GM20431 (cell line): ENCODE data around the gene NKD1.

ENCODE experiments used
- in situ Hi-C: fragments of 300-500 bp; cut with MseI, MboI; formaldehyde crosslinking; loops from one replicate; pipeline ENCODE4 v1.15.0; 2020; ENCODE audit warnings: low sequenced_read_pairs; ENCODE audit not compliant: unreplicated experiment

NKD1 gene

DNA sequence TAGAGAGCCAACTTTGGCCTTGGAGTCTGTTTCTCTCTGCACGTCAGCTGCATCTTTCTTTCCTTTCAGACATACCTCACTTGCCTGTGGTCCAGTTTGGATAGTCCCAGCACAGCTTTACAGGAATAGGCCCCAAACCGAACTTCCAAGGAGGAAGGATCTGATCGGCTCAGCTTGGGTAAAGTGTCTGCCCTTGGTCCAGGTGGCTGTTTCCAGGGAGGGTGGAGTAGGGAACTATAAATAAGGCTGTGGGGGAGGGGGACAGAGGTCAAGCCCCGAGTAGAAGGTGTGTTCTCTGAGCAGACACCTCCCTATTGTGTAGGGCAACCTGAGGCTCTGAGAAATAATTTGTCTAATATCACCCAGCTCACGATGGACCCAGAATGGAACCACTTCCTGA, 29.2 kb upstream of the NKD1 start:
- in situ Hi-C loops = no loop called here

DNA sequence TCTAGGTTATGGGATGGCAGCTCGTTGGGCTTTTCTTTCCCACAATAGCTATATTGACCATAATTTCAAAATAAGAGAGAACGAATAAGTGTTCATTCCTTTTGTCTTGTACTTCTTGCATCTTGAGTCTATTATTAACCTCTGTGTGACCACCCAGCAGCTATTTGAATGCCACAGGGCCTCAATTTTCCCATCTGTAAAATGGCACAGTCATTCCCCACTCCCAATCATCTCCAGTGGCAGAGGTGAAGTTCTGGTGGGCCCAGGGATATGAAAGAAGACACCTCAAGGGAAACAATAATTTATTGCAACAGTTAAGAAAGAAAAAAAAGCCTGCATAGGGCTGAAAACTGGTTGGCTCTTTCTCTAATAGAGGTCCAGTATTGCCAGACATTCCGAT, 28.6 kb upstream of the NKD1 start:
- in situ Hi-C loops = no loop called here

DNA sequence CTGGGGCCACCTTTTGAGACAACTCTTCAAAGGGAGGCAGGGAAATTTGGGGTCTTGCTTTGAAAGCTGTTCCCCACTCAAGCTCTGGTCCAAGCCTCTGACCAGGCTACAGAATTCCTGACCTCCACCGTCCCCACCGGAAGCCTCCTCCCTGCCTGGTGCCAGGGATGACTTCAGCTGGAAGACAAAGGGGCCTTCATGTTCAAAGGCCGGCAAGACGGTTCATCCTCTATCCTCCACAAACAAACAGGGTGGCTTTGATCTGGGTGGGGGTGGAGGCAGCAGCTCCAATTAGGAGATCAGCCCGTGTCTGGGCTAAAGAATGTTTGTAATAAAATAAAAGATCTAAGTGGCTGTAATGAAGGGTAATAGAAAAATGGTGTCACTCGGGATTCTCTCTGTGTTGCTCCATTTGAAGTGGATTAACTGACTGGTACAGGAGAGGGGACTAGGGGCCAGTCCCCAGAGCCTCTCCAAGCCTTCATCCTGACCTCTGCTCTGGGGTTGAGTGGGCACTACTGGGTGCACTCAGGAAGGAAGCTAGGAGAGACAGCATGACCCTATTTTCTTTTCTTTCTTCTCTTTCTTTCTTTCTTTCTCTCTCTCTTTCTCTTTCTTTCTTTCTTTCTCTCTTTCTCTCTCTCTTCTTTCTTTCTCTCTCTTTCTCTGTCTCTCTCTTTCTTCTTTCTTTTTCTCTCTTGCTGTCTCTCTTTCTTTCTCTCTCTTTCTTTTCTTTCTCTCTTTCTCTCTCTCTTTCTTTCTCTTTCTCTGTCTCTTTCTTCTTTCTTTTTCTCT, 27.5 kb upstream of the NKD1 start:
- in situ Hi-C loops = no loop called here

DNA sequence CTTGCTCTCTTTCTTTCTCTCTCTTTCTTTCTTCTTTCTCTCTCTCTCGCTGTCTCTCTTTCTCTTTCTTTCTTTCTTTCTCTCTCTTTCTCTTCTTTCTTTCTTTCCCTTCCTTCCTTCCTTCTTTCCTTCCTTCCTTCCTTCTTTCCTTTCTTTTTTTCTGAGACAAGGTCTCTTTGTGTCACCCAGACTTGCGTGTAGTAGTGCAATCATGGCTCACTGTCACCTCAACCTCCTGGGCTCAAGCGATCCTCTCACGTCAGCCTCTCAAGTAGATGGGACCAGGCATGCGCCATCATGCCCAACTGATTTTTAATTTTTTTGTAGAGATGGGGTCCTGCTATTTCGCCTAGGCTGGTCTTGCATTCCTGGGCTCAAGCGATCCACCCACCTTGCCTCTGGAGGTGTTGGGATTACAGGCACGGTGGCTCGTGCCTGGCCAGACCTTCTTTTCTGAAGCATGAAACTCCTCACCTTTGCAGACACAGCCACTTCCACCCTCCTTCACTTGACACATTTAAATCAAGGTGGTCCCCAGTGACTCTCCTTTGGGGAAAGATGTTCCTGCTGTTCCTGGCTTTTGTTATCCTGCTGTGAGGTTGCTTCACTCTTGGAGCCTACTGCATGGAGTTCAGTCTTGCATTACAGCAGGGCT, 26.8 kb upstream of the NKD1 start:
- in situ Hi-C loops = no loop called here

DNA sequence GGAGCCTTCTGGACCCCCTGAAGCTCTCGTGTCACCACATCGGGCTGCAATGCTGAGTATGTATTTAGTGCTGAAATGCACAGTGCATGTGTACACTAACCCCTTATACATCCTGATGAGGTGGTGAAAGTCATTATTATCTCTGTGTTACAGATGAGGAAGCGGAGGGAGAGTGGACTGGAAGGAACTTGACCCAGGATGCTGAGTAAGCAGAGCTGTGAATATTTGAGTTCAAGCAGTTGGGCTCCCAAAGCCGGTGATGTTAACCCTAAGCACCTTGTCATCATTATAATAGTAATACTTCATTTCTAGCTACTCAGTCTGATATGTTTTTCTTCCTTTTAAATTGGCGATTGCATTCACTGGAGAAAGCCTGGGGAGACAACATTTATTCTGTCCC, 25.9 kb upstream of the NKD1 start:
- in situ Hi-C loops = no loop called here

DNA sequence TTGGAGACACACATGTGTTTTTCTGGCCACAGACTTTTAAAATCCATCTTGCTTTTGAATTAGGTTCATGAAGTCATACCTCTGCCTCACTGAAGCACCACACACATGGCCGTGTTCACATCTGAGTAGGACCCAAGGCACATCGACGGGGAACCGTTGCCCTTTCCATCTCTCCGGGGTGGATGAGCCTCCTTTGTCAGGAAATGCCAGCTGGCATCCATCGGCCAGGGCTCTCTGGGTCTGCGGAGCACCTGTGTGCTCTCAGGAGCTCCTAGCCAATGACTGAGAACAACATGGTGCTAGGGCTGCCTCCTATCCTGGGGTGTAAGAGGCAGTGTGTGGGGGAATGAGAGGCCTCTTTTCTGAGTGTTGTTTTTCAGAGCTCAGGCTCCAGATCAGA, 24.5 kb upstream of the NKD1 start:
- in situ Hi-C loops = no loop called here

DNA sequence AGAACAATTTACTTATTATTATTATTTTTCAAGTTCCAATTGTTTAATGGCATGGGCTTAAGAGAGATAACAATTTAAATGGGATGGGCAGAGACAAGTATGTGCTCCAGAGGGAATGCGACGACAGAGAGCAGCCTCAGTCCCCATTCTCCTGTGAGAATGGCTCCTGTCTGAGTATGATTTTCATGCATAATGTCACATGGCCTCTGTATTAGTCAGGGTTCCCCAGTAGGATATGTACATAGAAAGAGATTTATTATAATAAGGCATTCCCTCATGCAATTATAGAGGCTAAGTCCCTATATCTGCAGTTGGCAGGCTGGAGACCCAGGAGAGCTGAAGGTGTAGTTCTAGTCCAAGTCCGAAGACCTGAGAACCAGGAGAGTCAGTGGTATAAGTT, 22.9 kb upstream of the NKD1 start:
- in situ Hi-C loops = no loop called here

DNA sequence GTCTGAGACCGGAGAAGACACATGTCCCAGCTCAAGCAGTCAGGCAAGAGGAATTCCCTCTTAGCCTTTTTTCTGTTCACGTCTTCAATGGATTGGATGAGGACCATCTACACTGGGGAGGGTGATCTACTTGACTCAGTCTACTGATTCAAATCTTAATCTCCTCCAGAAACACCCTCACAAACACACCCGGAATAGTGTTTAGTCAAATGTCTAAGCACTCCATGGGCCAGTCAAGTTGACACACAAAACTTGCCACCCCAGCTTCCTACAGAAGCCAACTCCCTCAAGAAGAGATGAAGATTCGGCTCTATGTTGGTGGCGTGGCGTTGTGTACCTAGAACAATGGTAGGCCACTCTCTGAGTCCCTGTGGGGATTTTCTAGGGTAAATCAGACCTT, 22.5 kb upstream of the NKD1 start:
- in situ Hi-C loops = no loop called here

DNA sequence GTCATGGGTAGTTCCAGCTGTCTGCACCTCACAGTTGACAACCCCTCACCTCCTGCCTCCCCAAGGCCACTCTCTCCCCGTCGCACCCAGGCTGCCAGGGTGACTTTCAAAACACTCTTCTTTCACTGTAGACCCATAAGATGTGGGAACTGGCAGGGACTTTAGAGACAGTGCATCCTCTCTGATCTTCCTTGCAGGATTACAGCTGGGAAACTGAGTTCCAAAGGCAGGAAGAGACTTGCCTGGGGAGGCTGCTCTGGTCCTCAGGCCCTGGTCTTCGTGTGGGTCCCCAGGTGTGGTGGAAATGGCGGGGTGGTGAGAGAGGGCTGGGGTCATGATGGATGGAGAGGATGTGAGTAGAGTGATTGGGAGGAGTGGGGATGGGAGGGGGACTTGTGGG, 21.9 kb upstream of the NKD1 start:
- in situ Hi-C loops = no loop called here

DNA sequence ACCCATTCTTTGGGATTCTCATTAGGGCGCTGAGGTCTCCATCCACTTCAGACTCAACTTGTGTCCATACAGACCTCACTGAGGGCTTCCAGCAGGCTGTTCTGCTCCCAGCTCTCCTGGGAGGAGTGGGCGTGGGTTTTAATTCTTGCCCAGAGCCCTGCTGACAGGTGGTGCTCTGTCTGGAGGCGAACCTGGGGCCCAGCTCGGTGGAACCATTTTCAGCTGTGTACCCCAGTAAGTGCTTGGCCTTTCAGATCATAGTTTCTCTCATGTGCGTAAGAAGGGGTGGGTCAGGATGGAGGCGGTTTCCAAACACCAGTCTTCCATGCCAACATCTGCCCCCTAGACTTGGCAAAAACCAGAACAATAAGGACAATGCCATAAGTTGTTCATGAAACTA, 21.4 kb upstream of the NKD1 start:
- in situ Hi-C loops = no loop called here

DNA sequence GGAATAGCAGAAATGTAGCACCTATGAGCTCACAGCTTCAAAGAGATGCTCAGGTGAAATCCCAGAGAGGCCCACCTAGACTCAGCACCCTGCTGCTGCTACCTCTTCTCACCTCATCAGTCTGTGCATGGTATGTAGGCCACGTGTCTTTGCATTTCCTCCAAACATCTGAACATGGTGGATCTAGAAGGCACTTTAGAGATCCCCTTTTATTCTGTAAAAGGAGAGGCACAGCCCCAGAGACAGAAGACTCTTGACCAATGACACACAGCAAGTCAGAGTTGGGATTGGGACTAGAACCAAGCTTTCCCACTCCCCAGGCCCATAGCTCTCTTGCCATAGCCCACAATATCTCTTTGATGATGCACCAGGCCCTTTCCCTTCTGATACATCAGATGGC, 19.4 kb upstream of the NKD1 start:
- in situ Hi-C loops = no loop called here

DNA sequence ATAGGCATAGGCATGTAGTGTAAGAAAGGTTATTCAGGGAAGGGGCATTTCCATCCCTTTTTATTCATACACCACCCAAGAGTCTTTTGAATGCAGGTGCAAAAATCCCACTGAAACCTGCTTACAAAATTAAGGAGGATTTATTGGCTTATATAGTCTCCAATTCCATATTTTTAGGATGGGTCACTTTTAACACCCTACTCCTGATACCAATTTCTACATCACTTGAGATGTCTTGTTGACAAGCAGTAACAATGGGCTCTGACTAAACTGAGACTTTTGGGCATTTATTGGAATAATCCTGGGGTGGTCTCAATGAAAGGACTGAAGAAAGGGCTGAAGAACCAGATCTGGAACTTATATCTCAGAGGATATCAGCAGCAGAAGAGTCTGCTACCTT, 18.9 kb upstream of the NKD1 start:
- in situ Hi-C loops = no loop called here

DNA sequence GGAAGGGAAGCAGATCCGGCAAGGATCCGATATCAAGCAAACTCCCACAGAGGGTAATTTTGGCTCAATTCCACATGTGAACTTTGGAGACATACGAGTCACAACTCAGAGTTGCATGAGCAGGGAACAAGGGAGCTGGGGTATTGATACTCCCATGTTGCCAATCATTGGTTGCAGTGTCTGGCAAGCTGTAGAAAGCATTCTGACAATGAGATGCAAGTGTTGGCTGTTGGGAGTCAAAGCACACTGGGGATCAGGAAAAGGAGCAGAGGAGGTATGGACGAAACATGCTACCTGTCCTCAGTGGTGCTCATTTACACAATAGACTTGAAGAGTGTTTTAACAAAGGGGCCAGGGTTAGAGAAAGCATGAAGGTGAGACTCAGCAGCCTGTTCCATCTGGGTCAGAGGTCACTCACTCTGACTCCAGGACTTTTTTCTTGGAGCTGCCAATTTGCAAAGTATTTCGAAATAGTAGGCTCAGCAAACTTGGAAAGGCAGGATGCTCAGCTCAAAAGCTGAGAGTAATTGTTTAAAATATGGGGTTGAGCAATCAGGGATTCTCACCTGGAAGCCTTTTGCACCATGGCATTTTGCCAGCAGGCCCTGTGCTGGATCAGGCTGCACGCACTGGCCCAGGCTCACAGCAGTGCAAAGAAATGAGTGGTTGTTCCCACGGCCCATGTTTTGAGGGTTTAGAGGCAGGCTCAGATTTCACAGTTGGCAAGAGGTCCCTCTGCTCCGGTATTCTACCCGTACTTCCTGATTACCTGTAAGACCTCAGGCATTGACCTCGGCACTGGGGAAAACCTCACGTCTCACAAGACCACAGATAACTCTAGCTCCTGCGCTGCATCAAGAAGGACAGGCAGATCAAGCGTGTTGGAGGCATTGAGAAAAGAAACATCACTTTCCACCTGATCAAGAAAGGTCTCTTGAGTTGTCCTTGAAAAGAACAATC, 17.6 kb upstream of the NKD1 start:
- in situ Hi-C loops = no loop called here

DNA sequence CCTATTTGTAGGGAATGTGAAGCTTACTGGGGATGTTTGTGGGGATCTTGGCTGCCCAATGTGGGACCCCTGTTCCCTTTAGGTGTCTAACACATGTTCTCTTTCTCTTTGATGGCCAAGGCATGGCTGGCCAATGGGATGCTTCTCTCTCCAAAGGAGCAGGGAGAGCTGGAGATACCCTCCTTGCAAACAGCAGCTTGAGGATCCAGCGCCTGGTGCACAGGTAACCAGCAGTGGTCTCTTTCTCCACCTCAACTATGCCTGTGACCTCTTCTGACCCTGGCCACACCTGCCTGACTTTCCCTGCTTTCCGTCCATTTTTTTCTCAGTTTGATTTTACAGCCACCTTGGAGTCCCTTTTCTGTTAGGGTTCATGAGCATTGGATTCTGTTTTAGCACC, 16.8 kb upstream of the NKD1 start:
- in situ Hi-C loops = no loop called here

DNA sequence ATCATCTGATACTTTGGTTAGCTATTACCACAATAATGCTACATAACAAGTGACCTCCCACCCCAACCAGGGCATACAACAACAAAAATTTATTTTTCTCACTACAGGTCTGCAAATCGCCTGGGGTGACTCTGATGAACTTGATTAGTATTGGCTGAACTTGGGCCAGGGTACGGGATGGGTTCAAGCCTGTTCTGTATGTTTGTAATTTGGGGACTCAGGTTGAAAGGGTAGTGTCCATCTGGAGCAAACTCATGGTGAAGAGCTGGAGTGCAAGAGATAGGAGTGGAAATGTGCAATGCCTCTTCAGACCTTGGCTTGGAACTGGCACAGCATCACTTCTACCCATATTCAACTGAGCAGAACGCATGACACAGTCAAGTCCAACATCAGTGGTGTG, 16.3 kb upstream of the NKD1 start:
- in situ Hi-C loops = no loop called here

DNA sequence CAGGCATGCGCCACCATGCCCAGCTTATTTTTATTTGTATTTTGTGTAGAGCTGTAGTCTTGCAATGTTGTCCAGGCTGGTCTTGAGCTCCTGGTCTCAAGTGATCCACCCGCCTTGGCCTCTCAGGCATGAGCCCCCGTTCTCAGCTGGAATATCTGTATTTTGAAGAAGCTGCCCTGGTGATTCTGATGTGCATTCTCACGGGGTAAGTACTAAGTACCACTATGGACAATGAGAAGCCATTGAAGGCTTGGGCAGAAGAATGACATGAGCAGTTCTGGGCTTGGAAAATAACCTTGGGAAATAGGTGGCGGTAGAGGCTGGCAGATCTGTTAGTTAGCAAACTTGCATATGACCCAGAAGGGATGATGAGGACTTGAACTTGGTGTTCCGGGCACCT, 15.6 kb upstream of the NKD1 start:
- in situ Hi-C loops = no loop called here

DNA sequence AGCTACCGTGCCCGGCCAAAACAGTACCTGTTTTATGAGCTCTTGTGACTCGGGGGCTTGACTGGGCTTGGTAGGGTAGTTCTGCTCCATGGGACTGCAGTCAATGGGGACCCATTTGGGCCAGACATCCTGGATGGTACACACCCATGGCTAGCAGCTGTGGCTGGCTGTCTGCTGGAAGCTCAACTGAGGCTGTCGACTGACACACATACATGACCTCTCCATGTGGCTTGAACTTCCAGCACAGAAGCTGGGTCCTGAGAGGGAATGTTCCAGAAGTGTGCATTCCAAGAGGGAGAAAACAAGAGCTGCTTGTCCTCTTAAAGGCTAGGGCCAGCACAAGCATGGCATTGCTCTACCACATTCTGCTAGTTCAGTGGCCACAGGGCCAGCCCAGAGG, 14.9 kb upstream of the NKD1 start:
- in situ Hi-C loops = no loop called here

DNA sequence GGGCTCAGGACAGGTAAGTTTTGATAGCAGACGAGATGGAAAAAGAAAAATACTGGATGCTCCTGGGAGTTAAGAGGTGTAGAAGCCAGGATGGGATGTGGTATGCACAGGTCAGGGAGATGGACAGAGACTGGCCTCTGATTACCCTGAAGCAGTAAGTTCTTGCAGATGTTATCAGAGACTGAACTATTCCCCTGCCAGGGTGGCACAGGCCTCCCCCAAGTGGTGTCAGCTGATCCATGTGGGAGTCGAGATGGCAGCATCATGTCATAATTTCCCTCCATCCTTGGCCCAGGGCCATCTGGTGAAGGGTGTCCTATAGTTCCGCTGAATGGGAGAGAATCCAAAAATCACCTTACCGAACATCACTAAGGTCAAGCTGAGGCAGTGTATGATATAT, 14.1 kb upstream of the NKD1 start:
- in situ Hi-C loops = no loop called here

DNA sequence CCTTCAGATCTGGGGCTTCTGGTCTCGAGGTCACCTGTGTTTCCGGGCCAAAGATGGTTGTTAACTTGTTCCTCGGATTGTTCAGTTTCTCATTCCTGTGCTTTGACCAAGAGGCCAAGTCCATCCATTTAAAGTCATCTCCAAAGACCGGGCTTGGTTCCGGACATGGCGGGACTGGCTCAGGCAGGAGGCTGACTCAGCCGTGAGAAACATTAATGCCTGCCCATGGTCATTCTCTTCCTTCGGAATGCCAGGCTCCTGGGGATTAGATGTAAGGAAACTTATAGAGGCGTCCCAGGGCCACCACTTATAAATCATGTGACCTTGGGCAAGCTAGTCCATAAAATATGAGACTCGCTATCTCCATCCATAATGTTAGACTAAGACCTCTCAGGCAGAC, 13.6 kb upstream of the NKD1 start:
- in situ Hi-C loops = no loop called here

DNA sequence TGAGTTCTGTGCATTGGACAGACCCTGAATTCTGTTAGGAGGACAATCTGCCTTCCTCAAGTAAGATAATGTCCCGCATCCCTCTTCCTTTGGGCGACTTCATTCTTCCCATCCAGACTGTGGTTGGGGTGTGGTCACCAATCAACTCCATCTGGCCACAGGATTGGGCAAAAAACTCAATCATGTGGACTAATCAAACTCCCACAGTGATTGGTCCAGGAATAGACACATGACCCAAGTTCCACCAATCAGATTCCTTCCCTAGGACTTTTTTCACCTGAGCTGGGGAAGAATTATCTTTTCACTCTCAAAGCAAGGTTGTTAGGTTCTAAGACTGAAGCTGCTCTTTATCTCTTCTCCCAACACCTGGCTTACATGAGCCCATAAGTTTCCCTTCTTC, 13.2 kb upstream of the NKD1 start:
- in situ Hi-C loops = no loop called here
